Stomach (tissue), 4 donors: Measurements from ENCODE around the gene SULT1A1.

Experiments used
- CTCF ChIP-seq, 7 experiments: fragments of 450-650 bp in 4 of 7; fragments of 200-600 bp in 3 of 7; sonication (generic) in 3 of 7; IDR thresholded peaks; one replicate each; pipeline ENCODE4 v1.5.1; 2016 to 2019; ENCODE audit warnings: antibody characterized with exemption in 7 of 7, control low read depth in 2 of 7, mild to moderate bottlenecking in 1 of 7
- EP300 ChIP-seq: sonication (generic); formaldehyde crosslinking; IDR thresholded peaks from one replicate; pipeline ENCODE4 v1.6.1; 2017; ENCODE audit warnings: antibody characterized with exemption
- POLR2A ChIP-seq, 4 donors: fragments of 450-650 bp; IDR thresholded peaks; one replicate each; pipeline ENCODE4 v1.6.1; 2016; ENCODE audit warnings: antibody characterized with exemption in 4 of 4, control low read depth in 2 of 4, mild to moderate bottlenecking in 1 of 4, moderate library complexity in 1 of 4

- TF ChIP-seq CTCF (IDR thresholded peaks at IDR 0.05) (no peak), POLR2A (IDR thresholded peaks at IDR 0.05) (no peak), EP300 (no peak)
Observed at GRCh38 chr16:28575446-28576109, 34.3 kb downstream of the SULT1A1 start.
